HCT116 (cell line): ENCODE data around the gene RHOBTB1. TPM values are rescaled to one million over a fixed set of nuclear protein-coding genes. Genes with fewer than 3 reads are reported as not detected.

Experiments
- ATAC-seq: fragments of 200-7000 bp; cut with Tn5 transposase; 2 replicates; pipeline ENCODE4 v1.9.1; 2020; ENCODE audit warnings: mild to moderate bottlenecking, moderate library complexity
- BruUV-seq: library from RNA; stranded (reverse); fragments of 400-500 nt; replicated peaks from 2 replicates; lab custom pipeline; 2021; lab: Mats Ljungman, UMichigan
- CTCF ChIA-PET: fragments of 300-600 bp; sonication (Branson Sonifier 250); formaldehyde crosslinking; loops from one replicate; lab custom pipeline; 2021; ENCODE audit warnings: antibody characterized with exemption; lab: Charles Lee
- POLR2A ChIA-PET: fragments of 300-600, 350-600 bp; sonication (Branson Sonifier 250); formaldehyde crosslinking; loops from one replicate; lab custom pipeline; 2021; ENCODE audit warnings: antibody characterized with exemption; lab: Charles Lee
- RAD21 ChIA-PET, 2 experiments: fragments of 300-600 bp; sonication (Branson Sonifier 250); formaldehyde crosslinking; loops; one replicate each; lab custom pipeline; 2023; ENCODE audit warnings: low total read pairs in 2 of 2; ENCODE audit not compliant: uncharacterized antibody in 2 of 2, unreplicated experiment in 2 of 2, low non-redundant PET in 1 of 2; lab: Charles Lee
- DNase-seq: peaks from one replicate; pipeline ENCODE4 v3.0.0-alpha.2; 2010; ENCODE audit warnings: low read depth, low spot score
- H2AFZ ChIP-seq: fragments of 200-600 bp; shearing (Covaris generic), sonication (generic); 2 replicates; pipeline ENCODE4 v1.6.1; 2017; ENCODE audit warnings: low read depth, mixed run types, mixed read lengths, antibody characterized with exemption, low read length; ENCODE audit not compliant: poor library complexity, severe bottlenecking
- H3K27ac ChIP-seq: 2 replicates; pipeline ENCODE4 v1.5.1; 2012; ENCODE audit warnings: low read depth, low read length
- H3K27me3 ChIP-seq: fragments of 200-600 bp; sonication (generic); 2 replicates; pipeline ENCODE4 v1.6.1; 2016; ENCODE audit warnings: mixed run types, low read length, mixed read lengths; ENCODE audit not compliant: insufficient read depth
- H3K36me3 ChIP-seq, 2 experiments: fragments of 200-500 bp in 1 of 2; fragments of 200-600 bp in 1 of 2; sonication (Bioruptor generic) in 1 of 2; sonication (generic) in 1 of 2; 2 replicates each; pipeline versions ENCODE4 v1.5.1 to v1.6.1; 2014 to 2016; ENCODE audit warnings: low read length in 2 of 2, inconsistent platforms in 1 of 2, mixed read lengths in 1 of 2, mixed run types in 1 of 2; ENCODE audit not compliant: insufficient read depth in 2 of 2, control insufficient read depth in 1 of 2
- H3K4me1 ChIP-seq, 2 experiments: fragments of 200-600 bp in 1 of 2; sonication (generic) in 1 of 2; 2 replicates each; pipeline versions ENCODE4 v1.5.1 to v1.6.1; 2012 to 2017; ENCODE audit warnings: low read length in 2 of 2, inconsistent platforms in 1 of 2, mild to moderate bottlenecking in 1 of 2, mixed read lengths in 1 of 2, mixed run types in 1 of 2, moderate library complexity in 1 of 2; ENCODE audit not compliant: insufficient read depth in 2 of 2, control insufficient read depth in 1 of 2
- H3K4me2 ChIP-seq: fragments of 200-600 bp; sonication (generic); 2 replicates; pipeline ENCODE4 v1.6.1; 2017; ENCODE audit warnings: mixed run types, low read length, mixed read lengths
- H3K4me3 ChIP-seq, 2 experiments: fragments of 200-600 bp in 1 of 2; sonication (generic) in 1 of 2; replicated peaks in 1 of 2; 2 replicates each; pipeline ENCODE4 v1.5.1; 2011 to 2016; ENCODE audit warnings: low read length in 2 of 2, control low read depth in 1 of 2, low read depth in 1 of 2, mild to moderate bottlenecking in 1 of 2, mixed read lengths in 1 of 2, mixed run types in 1 of 2
- H3K79me2 ChIP-seq: fragments of 200-600 bp; sonication (generic); 2 replicates; pipeline ENCODE4 v1.6.1; 2017; ENCODE audit warnings: mild to moderate bottlenecking, mixed run types, low read length, moderate library complexity, mixed read lengths; ENCODE audit not compliant: insufficient read depth
- H3K9ac ChIP-seq: fragments of 200-600 bp; sonication (generic); 2 replicates; pipeline ENCODE4 v1.6.1; 2016; ENCODE audit warnings: low read length, mixed read lengths
- H3K9me2 ChIP-seq: fragments of 200-600 bp; sonication (generic), shearing (Covaris generic); 2 replicates; pipeline ENCODE4 v1.6.1; 2017; ENCODE audit warnings: mixed run types, mild to moderate bottlenecking, moderate library complexity; ENCODE audit not compliant: insufficient read depth
- H3K9me3 ChIP-seq, 2 experiments: fragments of 200-500 bp in 1 of 2; fragments of 200-600 bp in 1 of 2; sonication (Bioruptor generic) in 1 of 2; sonication (generic) in 1 of 2; 2 replicates each; pipeline ENCODE4 v1.6.1; 2014 to 2017; ENCODE audit warnings: low read length in 2 of 2, mixed read lengths in 2 of 2, inconsistent platforms in 1 of 2, low read depth in 1 of 2, mild to moderate bottlenecking in 1 of 2, mixed run types in 1 of 2, moderate library complexity in 1 of 2; ENCODE audit not compliant: control insufficient read depth in 1 of 2, insufficient read depth in 1 of 2
- H4K20me1 ChIP-seq: fragments of 200-600 bp; sonication (generic), shearing (Covaris generic); 2 replicates; pipeline ENCODE4 v1.6.1; 2017; ENCODE audit warnings: mixed run types, mild to moderate bottlenecking, moderate library complexity; ENCODE audit not compliant: insufficient read depth
- FOSL1 ChIP-seq: IDR thresholded peaks from 2 replicates; pipeline ENCODE4 v1.6.1; 2012; ENCODE audit warnings: low read depth
- POLR2A ChIP-seq: IDR thresholded peaks from 2 replicates; pipeline ENCODE4 v1.7.0; 2011; ENCODE audit warnings: borderline replicate concordance; ENCODE audit not compliant: insufficient read depth, insufficient read length; ENCODE audit errors: extremely low read depth
- POLR2AphosphoS5 ChIP-seq: IDR thresholded peaks from 2 replicates; pipeline ENCODE4 v1.6.1; 2011; ENCODE audit warnings: mild to moderate bottlenecking, low read depth, low read length, moderate library complexity
- RAD21 ChIP-seq: IDR thresholded peaks from 2 replicates; pipeline ENCODE4 v1.6.1; 2012; ENCODE audit warnings: low read depth, mild to moderate bottlenecking
- SP1 ChIP-seq: IDR thresholded peaks from 2 replicates; pipeline ENCODE4 v1.6.1; 2012; ENCODE audit warnings: low read depth
- ZNF274 ChIP-seq: fragments of 200-500 bp; sonication (Bioruptor generic); IDR thresholded peaks from 2 replicates; pipeline ENCODE4 v1.6.1; 2014; ENCODE audit warnings: mild to moderate bottlenecking, low read depth, low read length, inconsistent platforms
- intact Hi-C: fragments of 100-400 bp; cut with micrococcal nuclease; formaldehyde crosslinking; loops from 2 replicates; pipeline ENCODE4 v1.10.0; 2022
- total RNA-seq: library from RNA; stranded (reverse); gene quantifications from one replicate; pipeline ENCODE4 v1.2.1, GENCODE V29; 2021; ENCODE audit not compliant: unreplicated experiment
- TF ChIP-seq, protein P1 (sequence below), 3 experiments: fragments of 200-600 bp in 1 of 3; sonication (generic) in 1 of 3; IDR thresholded peaks in 2 of 3; conservative IDR thresholded peaks in 1 of 3; 2 replicates each; pipeline ENCODE4 v1.5.1; 2012 to 2017; ENCODE audit warnings: low read depth in 2 of 3, low read length in 2 of 3, antibody characterized with exemption in 1 of 3, borderline replicate concordance in 1 of 3, control low read depth in 1 of 3, mild to moderate bottlenecking in 1 of 3, mixed read lengths in 1 of 3, mixed run types in 1 of 3, moderate library complexity in 1 of 3; ENCODE audit not compliant: insufficient read depth in 1 of 3
- TF ChIP-seq, protein P2 (sequence below): IDR thresholded peaks from 2 replicates; pipeline ENCODE4 v1.6.1; 2012

The RHOBTB1 gene
- total RNA-seq, 1 experiment from 2014 or later = 1.6 TPM

DNA sequence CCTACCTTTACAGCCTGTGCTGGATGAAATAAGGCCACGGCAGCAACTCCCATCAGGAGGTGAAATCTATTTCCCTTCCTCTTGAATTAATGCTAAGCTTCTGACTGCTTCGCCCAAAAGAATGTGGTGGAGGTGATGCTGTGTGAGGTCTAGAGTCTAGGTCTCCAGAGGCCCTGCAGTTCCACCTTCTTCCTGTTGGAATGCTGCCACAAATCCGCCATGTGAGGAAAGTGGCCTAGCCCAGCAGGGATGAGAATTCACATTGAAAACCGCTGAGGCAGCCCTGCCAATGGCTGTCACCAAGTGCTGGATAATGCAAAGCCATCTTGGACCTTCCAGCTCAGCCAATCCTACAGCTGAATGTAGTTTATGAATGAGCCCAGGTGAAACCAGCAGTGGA, 28.0 kb downstream of the RHOBTB1 start:
- TF ChIP-seq, protein P1, sequence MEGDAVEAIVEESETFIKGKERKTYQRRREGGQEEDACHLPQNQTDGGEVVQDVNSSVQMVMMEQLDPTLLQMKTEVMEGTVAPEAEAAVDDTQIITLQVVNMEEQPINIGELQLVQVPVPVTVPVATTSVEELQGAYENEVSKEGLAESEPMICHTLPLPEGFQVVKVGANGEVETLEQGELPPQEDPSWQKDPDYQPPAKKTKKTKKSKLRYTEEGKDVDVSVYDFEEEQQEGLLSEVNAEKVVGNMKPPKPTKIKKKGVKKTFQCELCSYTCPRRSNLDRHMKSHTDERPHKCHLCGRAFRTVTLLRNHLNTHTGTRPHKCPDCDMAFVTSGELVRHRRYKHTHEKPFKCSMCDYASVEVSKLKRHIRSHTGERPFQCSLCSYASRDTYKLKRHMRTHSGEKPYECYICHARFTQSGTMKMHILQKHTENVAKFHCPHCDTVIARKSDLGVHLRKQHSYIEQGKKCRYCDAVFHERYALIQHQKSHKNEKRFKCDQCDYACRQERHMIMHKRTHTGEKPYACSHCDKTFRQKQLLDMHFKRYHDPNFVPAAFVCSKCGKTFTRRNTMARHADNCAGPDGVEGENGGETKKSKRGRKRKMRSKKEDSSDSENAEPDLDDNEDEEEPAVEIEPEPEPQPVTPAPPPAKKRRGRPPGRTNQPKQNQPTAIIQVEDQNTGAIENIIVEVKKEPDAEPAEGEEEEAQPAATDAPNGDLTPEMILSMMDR (IDR thresholded peaks at IDR 0.05 in 2 of 3, conservative IDR thresholded peaks at IDR 0.05 in 1 of 3; ENCODE audit: borderline replicate concordance in 1 of 3, insufficient read depth in 1 of 3, low read depth in 2 of 3, low read length in 2 of 3) = peak in 2 of 3 experiments; percentile 36 to 40; a peak in 4 of 6 replicates
- no peak for TF ChIP-seq FOSL1
- ATAC-seq = peak; percentile 73
- intact Hi-C loops = no loop called here

DNA sequence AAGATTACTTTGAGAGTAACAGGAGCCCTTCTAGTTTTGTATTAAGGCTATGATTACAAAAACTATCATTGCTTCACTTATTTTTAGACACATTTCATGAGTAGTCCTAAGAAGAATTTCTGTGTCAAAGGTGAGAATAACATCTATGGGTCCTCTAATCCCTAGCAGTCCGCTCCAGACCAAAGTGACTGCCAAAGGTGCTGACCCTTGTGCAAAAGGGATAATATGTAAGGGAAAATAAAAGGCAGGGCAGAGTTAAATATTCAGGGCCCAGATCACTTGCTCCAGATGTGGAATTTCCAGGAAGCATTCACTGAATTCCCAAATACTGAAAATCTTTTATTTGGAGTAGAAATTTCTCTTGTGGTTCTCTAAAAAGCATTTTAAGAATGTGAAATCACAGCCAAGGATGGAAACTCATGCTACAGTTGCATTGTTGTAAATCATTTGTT, 29.3 kb downstream of the RHOBTB1 start:
- H2AFZ ChIP-seq = no peak overlapping the region
- intact Hi-C loops = no loop called here
- no peaks in the 10 kb centered on the region for H4K20me1 ChIP-seq
- H3K4me3 ChIP-seq = no peak overlapping the region
- no peaks in the 10 kb centered on the region for H3K36me3 ChIP-seq
- H3K9me3 ChIP-seq = no peaks in the 10 kb centered on the region
- TF ChIP-seq SP1 (no peak), ZNF274 (no peak), FOSL1 (no peak), POLR2A (no peak), POLR2AphosphoS5 (no peak), RAD21 (no peak)
- TF ChIP-seq, protein P2, sequence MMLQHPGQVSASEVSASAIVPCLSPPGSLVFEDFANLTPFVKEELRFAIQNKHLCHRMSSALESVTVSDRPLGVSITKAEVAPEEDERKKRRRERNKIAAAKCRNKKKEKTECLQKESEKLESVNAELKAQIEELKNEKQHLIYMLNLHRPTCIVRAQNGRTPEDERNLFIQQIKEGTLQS = no peak
- no peaks in the 10 kb centered on the region for H3K4me1 ChIP-seq
- BruUV-seq = no TSS peak
- H3K4me2 ChIP-seq = no peak overlapping the region
- no peaks in the 10 kb centered on the region for H3K79me2 ChIP-seq
- ChIA-PET RAD21 (no interaction called here), CTCF (no interaction called here), POLR2A (no interaction called here)
- ATAC-seq (no peak), DNase-seq (no peak)
- H3K27ac ChIP-seq = no peak overlapping the region
- H3K27me3 ChIP-seq = no peaks in the 10 kb centered on the region
- H3K9me2 ChIP-seq = no peaks in the 10 kb centered on the region
- no peak overlapping the region for H3K9ac ChIP-seq

More for the DNA sequence above, 28.0 kb downstream of the RHOBTB1 start:
- Histone ChIP-seq H3K9me3 (no peaks in the 10 kb centered on the region), H2AFZ (no peak overlapping the region), H4K20me1 (no peaks in the 10 kb centered on the region), H3K9me2 (no peaks in the 10 kb centered on the region), H3K4me3 (no peak overlapping the region), H3K4me1 (no peaks in the 10 kb centered on the region), H3K27me3 (no peaks in the 10 kb centered on the region), H3K79me2 (no peaks in the 10 kb centered on the region), H3K36me3 (no peaks in the 10 kb centered on the region), H3K27ac (no peak overlapping the region), H3K9ac (no peak overlapping the region), H3K4me2 (no peak overlapping the region)
- no peak for DNase-seq
- ChIA-PET POLR2A (no interaction called here), CTCF (no interaction called here), RAD21 (interaction anchor here in 1 of 2 experiments (0.6 kb wide), 1 partner anchor 36 kb away, joined by 7 read pairs; no protein-coding TSS in a partner anchor)
- BruUV-seq = no TSS peak
